Suppressor macrophage treated with lipopolysaccharide for 1 hour (primary cell): ENCODE results near the gene SMARCAD1.

ENCODE experiments used
- DNase-seq, 3 donors: peaks; one replicate each; pipeline ENCODE4 v3.0.0-alpha.2; 2020 to 2022

The SMARCAD1 gene, protein sequence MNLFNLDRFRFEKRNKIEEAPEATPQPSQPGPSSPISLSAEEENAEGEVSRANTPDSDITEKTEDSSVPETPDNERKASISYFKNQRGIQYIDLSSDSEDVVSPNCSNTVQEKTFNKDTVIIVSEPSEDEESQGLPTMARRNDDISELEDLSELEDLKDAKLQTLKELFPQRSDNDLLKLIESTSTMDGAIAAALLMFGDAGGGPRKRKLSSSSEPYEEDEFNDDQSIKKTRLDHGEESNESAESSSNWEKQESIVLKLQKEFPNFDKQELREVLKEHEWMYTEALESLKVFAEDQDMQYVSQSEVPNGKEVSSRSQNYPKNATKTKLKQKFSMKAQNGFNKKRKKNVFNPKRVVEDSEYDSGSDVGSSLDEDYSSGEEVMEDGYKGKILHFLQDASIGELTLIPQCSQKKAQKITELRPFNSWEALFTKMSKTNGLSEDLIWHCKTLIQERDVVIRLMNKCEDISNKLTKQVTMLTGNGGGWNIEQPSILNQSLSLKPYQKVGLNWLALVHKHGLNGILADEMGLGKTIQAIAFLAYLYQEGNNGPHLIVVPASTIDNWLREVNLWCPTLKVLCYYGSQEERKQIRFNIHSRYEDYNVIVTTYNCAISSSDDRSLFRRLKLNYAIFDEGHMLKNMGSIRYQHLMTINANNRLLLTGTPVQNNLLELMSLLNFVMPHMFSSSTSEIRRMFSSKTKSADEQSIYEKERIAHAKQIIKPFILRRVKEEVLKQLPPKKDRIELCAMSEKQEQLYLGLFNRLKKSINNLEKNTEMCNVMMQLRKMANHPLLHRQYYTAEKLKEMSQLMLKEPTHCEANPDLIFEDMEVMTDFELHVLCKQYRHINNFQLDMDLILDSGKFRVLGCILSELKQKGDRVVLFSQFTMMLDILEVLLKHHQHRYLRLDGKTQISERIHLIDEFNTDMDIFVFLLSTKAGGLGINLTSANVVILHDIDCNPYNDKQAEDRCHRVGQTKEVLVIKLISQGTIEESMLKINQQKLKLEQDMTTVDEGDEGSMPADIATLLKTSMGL

DNA sequence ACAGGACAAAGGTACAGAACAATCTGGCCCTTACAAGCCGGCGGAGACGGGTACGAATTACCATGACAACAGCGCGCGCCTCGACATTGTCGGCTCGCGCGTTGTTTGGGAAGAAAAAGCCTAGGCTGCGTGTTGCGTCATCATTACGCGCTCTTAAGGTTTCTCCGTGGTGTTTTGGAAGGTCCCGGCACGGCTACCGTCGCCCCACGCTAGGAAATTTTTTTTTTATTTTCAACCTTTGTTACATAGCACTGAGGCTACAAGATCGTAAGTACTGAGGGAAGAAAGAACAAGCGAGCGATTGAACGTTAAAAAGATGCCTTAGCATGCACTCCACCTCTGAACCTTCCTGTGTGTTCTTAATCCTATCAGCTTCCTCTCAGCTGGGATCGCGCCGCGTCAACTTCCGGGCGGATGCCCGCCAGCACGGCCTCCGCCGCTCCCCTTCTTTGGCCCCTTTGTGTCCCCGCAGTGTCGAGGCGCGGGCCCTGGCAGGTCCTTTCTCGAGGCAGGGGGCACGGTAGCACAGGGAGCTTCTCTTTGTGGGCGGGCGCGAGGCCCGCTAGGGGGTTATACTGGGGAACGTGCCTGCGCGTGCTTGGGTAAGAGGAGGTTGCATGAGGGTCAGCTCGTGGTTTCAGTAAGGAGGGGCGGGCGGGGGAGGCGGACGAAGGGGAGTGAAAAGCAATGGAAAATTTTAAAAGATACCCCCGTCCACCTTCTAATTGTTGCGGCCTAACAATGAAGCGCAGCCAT lies at the start of gene SMARCAD1:
TSS of gene SMARCAD1 (plus strand) at position 397 of the 756 bp plus-strand sequence. CDS start 530 bp downstream, outside the sequence.
- peak; percentile 95 to 98 (median 95) for DNase-seq

DNA sequence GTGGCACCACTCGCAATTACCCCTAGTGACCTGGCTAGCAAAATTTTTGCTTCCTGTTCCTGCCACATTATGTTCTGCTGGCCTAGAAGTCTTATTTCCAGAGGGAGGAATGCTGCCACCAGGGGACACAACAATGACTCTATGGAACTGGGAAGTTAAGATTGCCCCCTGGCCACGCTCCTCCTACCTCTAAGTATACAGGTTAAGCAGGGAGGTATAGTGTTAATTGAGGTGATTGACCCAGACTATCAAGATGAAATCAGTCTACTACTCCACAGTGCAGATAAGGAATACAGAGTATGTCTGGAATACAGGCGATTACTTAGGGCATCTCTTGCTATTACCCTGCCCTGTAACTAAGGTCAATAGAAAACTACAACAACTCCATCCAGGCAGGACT lies 48.8 kb upstream of the SMARCAD1 start:
- no peak for DNase-seq

DNA sequence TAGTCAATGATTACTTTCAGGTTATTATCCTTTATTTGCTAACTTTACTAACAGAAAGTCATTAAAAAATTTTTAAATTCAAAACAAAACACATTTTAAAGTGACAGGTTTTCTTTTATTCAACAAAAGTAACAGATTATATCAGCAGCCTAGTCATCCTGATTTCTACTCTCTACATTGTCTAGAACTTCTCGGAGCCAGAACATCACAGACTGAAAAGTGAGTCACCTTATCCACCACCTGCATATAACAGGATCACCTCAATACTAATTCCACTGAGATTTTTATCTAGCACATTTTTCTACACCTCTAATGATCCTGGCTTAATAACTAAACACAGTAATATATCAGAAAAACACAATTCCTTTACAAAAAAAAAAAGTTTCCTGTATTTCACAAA lies 47.9 kb upstream of the SMARCAD1 start:
- DNase-seq: no peak

DNA sequence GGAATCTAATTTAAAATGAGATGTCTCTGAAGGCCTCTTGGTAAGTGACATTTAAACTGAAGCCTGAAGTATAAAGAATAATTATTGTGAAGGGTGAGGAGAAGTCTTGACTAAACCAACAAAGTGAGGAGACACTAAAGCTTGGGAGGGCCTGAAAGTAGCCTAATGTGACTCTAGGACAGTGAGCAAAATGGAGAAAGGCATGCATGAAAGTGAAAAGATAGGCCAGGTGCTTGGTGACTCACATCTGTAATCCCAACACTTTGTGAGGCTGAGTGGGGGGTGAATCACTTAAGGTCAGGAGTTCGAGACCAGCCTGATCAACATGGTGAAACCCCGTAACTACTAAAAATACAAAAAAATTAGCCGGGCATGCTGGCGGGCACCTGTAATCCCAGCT lies 46.9 kb upstream of the SMARCAD1 start:
- DNase-seq: no peak

DNA sequence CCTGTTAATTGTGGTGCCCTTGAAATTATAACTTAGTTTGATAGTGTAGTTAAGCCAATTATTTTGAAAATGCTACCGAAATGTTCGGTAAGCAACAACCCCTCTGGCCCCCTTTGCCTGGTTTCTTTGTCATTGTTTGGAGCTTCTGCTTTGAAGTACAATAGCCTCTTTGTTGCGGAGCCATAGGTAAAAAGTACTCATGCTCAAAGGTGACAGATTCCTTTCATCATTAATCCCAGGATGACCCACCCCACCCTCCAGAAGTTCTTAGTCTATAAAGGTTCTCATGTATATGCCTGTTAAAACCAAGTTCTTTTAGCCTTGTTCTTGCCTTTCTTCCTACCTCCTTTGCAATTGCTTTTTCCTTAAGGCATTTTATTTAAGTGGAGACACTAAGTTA lies 42.4 kb upstream of the SMARCAD1 start:
- no peak for DNase-seq

DNA sequence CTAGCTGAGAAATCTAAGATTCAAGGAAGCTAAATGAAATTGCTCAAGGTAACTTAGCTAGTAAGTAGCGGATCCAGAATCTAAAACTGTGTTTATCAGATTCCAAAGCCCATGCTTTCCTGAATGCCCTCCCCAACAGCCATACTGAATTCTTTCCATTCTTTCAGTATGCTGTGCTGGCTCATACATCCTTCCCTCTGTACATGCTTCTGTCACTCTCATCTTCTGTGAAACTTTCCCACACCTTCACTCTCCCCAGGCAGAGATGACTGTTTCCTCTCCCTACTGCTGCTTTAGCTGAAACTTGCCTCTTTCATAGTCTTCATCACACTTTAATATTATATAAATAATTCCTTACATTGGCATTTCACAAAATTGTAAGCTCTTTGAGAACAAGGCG lies 39.3 kb upstream of the SMARCAD1 start:
- DNase-seq: no peak

DNA sequence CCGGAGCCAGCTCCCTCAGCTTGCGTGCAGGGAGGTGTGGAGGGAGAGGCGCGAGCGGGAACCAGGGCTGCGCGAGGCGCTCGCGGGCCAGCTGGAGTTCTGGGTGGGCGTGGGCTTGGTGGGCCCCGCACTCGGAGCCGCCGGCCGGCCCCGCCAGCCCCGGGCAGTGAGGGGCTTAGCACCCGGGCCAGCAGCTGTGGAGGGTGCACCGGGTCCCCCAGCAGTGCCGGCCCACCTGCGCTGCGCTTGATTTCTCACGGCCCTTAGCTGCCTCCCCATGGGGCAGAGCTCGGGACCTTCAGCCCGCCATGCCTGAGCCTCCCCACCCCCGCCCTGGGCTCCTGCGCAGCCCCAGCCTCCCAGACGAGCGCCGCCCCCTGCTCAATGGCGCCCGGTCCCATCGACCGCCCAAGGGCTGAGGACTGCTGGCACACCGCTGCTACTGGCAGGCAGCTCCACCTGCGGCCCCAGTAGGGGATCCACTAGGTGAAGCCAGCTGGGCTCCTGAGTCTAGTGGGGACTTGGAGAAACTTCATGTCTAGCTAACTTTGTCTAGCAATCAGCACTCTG lies 37.8 kb upstream of the SMARCAD1 start:
- DNase-seq: no peak

DNA sequence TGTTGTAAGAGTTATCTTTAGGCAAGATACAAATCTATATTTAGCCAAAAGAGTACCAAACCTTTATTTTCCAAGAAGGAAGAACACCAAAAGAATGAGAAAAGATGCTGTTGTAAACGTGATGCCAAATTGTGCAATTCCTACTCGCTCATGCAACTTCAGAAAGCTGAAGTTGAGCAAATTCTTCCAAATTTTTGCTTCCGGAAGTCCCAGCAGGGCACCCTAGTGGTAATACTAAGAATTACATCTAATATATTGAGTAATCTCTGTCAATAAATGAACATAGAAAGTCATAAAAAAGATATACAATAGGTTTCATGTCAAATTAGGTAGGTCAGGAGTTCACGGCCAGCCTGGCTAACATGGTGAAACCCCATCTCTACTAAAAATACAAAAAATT lies 36.0 kb upstream of the SMARCAD1 start:
- peak in 2 of 3 donors; percentile 2 to 10 for DNase-seq

DNA sequence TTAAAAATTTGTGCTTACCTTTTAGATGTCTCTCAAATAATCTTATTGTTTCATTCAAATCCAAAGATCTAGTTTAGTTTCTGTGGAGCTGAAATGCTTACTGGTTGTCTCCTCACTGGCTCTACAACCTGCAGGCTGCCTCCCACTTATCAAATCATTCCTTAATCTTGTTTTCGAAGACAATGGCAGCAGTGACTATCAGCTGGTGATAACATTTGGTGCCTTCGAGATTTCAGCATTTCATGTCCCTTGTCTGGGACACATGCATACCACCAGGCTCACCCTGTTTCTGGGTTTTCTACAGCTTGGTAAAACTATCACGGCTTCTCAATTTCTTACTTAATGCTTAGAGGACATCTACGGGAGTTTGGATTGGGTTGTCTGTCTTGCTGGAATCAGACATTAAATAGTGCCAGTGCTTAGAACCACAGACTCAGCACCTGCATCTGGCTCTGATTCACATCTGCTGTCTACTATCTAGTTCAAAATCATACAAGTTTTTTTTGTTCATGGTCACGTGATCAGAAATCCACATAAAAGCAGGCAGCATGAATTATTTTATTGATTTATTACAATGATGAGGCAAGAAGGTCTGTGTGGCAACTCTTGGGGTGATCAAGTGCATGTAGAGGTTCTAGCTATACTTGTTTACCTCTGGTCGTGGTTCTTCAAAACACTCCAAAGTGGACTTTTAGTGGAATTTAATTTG lies 32.0 kb upstream of the SMARCAD1 start:
- DNase-seq: no peak

DNA sequence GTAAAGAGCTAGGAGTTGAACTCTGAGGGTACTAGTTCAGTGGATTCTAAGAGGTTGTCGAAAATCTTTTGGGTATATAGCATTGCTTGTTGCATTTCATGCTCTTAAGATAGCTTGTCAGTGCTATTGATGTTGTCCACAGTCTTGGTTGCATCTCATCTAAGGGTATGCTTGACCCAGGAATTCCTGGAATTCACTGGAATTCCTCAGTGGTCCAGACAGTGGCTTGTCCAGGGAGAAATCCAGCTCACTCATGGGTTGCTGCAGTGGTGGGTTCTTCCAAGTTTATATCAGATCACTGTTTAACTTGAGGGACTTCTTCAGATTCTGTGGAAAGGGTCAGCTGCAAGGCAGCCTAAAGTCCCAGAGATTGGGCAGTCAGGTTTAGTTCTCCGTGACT lies 29.8 kb upstream of the SMARCAD1 start:
- DNase-seq: no peak

DNA sequence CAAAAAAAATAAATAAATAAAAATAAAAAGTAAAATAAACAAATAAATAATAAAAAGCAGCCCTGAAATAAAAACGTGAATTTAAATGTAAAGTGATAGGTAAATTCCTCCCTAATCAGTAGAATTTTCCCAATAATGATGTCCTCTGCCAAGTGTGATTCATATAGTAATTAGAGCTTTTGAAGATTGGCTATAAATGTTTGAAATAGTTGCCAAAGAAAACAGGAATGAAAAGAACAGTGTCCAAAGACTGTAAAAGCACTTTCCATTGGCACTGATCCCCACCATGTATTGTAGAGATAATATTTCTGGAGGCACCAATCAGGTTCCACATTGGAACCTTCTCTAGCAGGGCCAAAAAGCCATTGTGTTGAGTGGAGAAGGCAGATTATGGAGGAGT lies 25.9 kb upstream of the SMARCAD1 start:
- no peak for DNase-seq

DNA sequence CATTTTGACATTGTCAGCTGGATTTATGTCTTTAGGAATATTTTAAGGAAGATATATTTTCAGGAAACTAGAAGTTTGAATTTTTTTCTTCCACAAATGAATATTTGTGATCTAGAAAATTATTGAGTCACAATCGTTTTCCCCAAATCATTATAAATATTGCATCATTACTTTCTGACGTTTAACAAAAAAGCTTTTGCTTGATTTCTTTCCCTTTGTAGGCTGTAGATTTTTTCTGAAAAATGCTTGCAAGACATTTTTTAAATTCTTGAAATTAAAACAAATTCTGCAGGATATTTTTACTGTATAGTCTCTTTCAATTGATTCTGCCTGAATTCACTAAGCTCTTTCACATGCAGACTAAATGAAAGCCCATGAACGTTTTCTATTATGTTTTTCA lies 4.9 kb upstream of the SMARCAD1 start:
- DNase-seq: no peak

DNA sequence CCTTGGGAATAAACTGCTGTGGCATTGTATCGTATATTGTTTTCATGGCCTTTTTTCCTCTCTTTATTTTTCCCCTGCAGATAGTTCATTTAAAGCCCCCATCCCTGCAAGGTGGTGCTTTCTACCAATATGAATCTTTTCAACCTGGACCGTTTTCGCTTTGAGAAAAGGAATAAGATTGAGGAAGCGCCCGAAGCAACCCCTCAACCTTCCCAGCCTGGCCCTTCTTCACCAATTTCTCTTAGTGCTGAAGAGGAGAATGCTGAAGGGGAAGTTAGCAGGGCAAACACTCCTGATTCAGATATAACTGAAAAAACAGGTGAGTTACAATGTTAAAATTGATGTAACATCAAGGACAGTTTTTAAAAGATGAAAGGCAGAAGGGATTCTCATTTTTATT lies 601 bp downstream of the SMARCAD1 start:
- peak in 2 of 3 donors; percentile 5 to 15 for DNase-seq

DNA sequence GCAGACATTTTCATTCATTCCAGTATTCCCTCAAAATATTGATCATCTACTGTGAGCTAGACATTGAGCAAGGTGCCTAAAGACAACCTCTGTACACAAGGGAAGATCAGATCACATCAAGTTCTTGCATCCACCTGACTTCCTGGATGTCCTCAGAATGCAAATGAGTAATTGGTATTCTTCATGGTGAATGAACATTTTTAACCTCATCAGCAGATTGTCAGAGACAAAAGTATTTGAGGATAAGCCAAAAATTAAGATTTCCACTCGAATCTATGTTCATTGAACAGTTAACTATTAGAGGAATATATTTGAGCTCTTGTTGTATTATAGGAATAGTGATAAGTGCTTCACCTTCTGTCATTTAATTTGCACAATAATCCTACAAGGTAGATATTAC lies 1.3 kb downstream of the SMARCAD1 start:
- DNase-seq: no peak

DNA sequence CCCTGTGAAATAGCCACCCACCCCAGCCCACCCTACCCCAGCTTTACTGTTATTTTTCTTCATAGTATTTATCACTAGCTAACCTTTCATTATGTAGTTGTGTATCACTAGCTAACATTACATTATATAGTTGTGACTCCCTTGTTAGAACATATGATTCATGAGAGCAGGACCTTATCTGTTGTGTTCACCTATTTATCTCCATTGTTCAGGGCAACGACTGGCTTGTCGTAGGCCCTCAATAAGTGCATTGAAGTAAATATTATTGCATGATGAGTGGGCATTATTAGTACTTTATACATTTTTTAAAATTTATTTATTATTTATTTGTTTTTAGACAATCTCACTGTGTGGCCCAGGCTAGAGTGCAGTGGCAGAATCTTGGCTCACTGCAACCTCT lies 4.2 kb downstream of the SMARCAD1 start:
- no peak for DNase-seq

DNA sequence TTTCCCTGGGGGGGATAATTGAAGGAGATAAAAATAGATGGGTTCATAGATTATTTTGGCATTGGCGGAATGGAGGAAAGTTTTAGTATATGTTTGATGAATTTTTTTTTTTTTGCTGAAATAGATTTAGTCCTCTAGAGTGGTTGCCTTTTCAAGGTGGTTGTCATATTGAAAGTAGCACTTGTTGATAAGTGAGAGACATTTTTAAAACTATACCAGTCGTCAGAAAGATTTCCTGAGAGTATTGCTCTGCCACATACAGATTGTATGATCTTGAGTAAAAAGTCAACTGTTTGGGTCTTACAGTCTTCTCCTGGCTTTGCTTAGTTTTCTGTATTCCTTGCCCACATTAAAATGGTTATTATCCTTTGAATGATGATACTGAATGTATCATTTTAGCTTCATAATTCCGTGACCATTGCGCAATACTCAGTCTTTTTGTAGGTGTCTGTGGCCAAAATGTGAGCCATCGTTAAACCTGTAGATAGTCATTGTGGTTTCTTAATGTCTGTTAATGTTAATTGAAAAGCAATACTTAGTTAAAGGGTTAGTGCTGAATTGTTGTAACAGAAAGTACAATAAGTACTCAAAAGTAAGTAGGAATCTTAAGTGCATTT lies 7.1 kb downstream of the SMARCAD1 start:
- DNase-seq: no peak

DNA sequence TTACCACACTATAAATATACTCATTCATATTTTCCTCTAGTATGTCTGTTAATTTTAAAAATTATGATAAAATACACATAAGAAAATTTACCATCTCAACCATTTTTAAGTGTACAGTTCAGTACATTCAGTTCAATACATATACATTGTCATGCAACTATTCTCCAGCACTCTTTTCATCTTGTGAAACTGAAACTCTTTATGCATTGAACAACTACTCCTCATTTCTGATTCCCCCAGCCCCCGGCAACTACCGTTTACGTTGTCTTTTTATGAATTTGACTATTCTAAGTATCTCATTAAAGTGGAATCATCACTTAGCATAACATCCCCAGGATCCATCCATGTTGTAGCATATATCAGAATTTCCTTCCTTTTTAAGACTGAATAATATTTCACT lies 8.7 kb downstream of the SMARCAD1 start:
- no peak for DNase-seq

DNA sequence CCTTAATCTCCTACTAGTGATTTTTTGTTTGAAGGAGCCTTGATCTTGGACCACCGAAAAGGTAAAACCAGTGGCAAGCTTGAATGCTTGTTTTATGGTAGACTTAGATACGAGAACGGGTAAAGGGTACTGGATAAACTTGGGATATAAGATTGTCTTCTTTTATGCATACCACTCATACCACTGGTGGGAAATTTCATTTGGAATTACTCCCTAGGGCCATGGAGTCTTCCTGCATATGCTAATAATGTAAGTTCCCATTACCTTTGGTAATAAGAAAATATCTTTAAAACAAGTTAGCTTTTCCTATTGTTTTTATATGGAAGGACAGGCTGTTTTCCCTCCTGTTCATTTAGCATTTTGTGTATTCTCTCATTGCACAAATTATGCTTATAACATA lies 11.7 kb downstream of the SMARCAD1 start:
- no peak for DNase-seq

DNA sequence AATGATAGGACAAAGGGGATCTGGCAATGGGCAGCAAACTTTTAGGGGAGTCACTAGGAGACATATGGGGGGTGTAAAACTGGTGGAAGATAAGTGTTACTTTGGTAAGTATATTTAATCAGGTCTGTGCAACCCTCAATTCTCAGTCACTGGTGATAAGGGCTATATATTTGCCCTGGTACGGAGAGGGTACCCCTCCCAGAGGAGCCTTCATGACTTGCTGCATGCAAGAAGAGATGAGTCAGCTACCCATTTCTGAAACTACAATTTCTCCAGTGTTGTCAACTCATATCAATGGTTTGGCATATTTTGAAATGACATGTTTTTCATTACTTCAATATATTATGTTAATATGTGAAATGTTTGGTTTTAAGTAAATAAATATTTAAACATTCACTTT lies 14.3 kb downstream of the SMARCAD1 start:
- no peak for DNase-seq

DNA sequence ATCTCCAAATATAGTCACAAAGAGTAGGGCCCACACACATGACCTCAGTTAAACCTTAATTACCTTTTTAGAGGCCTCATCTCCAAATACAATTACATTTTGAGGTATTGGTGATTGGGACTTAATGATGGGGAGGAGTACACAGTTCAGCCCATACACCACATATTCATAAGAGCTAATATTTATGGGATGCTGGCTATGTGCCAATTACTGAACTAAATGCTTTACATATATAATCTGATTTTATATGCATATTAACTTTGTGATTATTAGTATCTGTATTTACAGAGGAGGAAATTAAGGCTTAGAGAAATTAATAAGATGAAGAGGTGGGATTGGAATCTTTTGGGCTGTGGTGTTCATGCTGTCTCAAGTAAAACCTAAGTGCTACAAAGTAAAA lies 17.8 kb downstream of the SMARCAD1 start:
- no peak for DNase-seq

DNA sequence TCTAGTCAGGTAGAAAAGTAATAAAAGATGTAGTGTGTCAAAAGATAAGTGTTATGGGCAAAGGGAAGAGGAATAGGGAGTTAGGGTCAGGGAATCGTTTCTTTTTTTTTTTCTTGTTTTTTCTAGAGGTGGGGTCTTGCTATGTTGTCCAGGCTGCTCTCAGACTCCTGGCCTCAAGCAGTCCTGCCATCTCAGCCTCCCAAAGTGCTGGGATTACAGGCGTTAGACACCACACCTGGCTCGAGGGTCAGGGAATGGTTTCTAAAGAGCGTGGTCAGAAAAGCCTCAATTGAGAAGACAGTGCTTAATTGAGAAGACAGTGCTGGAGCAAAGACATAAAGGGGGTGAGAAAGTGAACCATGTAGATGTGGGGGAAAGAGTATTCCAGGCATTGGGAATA lies 19.1 kb downstream of the SMARCAD1 start:
- no peak for DNase-seq
